GM23248 (cell line): ENCODE measurements around the gene KCNC1.

Source experiments
- EZH2 ChIP-seq: fragments of 200-600 bp; sonication (generic); IDR thresholded peaks from 2 replicates; pipeline ENCODE4 v1.6.1; 2018; ENCODE audit warnings: antibody characterized with exemption, mild to moderate bottlenecking; ENCODE audit not compliant: insufficient read depth, poor library complexity, severe bottlenecking
- EZH2phosphoT487 ChIP-seq: fragments of 200-600 bp; sonication (generic); IDR thresholded peaks from 2 replicates; pipeline ENCODE4 v1.6.1; 2018; ENCODE audit warnings: antibody characterized with exemption, moderate library complexity, mild to moderate bottlenecking, low read depth; ENCODE audit not compliant: insufficient read depth

DNA sequence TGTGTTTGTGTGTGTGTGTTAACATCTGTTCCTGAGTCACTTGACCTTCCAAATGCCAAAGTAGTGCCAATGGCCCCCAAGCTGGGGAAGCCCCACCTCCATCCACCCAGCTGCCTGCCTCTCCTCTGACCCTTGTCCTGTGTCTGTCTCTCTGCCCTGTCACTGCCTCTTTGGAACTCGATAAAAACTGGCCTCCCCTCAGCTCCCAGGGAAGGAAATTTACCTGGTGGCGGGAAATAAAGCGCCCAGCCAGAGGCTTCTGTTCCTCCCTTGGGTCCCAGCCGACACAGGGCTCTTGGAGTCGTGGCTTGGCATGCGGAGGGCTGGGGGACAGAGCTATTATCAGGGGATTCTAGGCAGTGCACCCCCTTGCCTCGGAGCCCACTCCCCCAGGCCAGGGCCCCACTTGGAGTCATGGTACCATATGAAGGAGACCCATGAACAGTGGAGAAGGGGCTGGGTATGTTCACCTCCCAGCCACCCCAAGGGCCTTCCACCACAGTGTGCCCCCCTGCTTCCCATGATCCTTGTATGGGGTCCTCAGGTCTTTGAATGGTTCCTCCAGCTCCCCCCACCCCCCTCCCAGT lies 6.2 kb downstream of the KCNC1 start:
- TF ChIP-seq EZH2phosphoT487, result no peak
- TF ChIP-seq EZH2, result no peak
